Upper lobe of left lung (tissue), 4 donors: Measurements from ENCODE around the gene SLF2.

Experiments
- CTCF ChIP-seq, 6 experiments: fragments of 450-650 bp in 4 of 6; fragments of 200-600 bp in 2 of 6; sonication (generic) in 2 of 6; IDR thresholded peaks; one replicate each; pipeline ENCODE4 v1.5.1; 2016 to 2019; ENCODE audit warnings: antibody characterized with exemption in 6 of 6
- EP300 ChIP-seq, 4 donors: sonication (generic); formaldehyde crosslinking; IDR thresholded peaks; one replicate each; pipeline ENCODE4 v1.5.1; 2017; ENCODE audit warnings: antibody characterized with exemption in 4 of 4, control low read depth in 2 of 4
- POLR2A ChIP-seq, 4 donors: fragments of 450-650 bp; IDR thresholded peaks; one replicate each; pipeline ENCODE4 v1.5.1; 2016 to 2017; ENCODE audit warnings: antibody characterized with exemption in 4 of 4, mild to moderate bottlenecking in 2 of 4
- POLR2AphosphoS5 ChIP-seq, 2 donors: sonication (generic); formaldehyde crosslinking; IDR thresholded peaks; one replicate each; pipeline ENCODE4 v1.5.1; 2017; ENCODE audit warnings: antibody characterized with exemption in 2 of 2

- TF ChIP-seq EP300 (IDR thresholded peaks at IDR 0.05) (no peak), CTCF (IDR thresholded peaks at IDR 0.05) (no peak), POLR2A (IDR thresholded peaks at IDR 0.05) (no peak), POLR2AphosphoS5 (IDR thresholded peaks at IDR 0.05) (no peak)
These were observed 10.8 kb downstream of the SLF2 start for GRCh38 chr10:100923580-100923979.
